Left ventricle myocardium inferior (tissue), 1 donor: ENCODE data around the gene PPIC. TPM values are rescaled to one million over a fixed set of nuclear protein-coding genes. Genes with fewer than 3 reads are reported as not detected.

Source experiments
- total RNA-seq: library from RNA; stranded (reverse); fragmentation: NEBNext Ultra II Directional; extraction: Animal tissue kit (Norgen Biotek cat#: 25700); gene quantifications from one replicate; pipeline ENCODE4 v1.2.1, GENCODE V29; 2021
- donor health status: DM: no; HTN: yes; CAD: no; lungs with severe emphysema.

PPIC gene
- total RNA-seq, 1 donor from 2014 or later = 47.5 TPM

Other genes starting within 250 kb of the PPIC start
- gene SNX24, start 191.1 kb downstream of the PPIC start, total RNA-seq = 16.0 TPM
- 0.47 TPM for gene PRDM6, start 52.5 kb upstream of the PPIC start, total RNA-seq